ENCODE data around the gene FAM186B. TPM values are rescaled to one million over a fixed set of nuclear protein-coding genes. Genes with fewer than 3 reads are reported as not detected.

Gene FAM186B
- total RNA-seq, 1 donor from 2014 or later: not detected

DNA sequence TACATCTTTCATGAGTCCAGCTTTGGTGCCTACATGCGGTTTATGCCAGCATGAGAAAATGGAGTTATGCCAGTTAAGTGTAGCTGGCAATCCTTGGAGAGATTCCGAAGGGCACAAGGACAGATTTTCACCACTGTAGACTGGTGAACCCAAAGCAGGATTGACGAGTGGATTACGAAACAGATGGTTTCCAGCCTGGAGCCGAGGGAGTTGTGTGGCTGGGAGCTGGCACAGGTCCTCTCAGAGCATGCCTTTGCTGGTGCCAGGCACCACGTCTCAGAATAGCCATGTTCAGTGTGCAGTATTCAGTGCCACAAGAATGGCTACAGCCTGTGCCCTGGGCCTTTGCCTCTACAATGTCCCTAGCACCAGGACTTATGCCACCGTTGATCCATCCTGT lies 53.4 kb downstream of the FAM186B start:
- no peak for DNase-seq (ENCODE audit: low read depth)
- H3K4me3 ChIP-seq (ENCODE audit: low read depth, low read length): no peak overlapping the region
- TF ChIP-seq, protein P1, sequence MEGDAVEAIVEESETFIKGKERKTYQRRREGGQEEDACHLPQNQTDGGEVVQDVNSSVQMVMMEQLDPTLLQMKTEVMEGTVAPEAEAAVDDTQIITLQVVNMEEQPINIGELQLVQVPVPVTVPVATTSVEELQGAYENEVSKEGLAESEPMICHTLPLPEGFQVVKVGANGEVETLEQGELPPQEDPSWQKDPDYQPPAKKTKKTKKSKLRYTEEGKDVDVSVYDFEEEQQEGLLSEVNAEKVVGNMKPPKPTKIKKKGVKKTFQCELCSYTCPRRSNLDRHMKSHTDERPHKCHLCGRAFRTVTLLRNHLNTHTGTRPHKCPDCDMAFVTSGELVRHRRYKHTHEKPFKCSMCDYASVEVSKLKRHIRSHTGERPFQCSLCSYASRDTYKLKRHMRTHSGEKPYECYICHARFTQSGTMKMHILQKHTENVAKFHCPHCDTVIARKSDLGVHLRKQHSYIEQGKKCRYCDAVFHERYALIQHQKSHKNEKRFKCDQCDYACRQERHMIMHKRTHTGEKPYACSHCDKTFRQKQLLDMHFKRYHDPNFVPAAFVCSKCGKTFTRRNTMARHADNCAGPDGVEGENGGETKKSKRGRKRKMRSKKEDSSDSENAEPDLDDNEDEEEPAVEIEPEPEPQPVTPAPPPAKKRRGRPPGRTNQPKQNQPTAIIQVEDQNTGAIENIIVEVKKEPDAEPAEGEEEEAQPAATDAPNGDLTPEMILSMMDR (conservative IDR thresholded peaks at IDR 0.05; ENCODE audit: low read depth, low read length): no peak

DNA sequence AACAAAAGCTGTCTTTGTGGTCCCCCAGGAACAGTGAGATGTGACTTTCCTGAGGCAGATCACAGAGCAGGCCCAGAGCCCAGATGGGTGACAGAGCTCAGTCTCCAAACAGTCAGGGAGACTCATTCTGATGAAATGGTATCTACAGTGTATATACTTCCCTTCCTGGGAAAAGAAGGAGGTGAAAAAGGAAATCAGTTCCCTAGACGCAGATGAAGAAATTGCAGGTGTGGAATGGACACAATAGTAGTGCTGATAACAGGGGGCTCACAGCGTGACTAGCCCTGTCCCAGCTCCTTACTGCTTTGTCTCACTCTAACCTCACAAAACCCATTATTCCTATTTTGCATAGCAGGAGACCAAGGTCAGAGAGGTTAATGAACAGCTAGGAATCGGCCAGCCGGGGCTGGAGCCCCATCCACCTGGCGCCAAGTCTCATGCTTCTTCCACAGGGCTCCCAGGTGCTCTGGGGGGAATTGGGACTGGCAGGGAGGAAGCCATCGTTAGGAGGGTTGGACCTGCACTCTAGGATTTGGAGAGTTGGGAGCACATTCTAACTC lies 54.7 kb downstream of the FAM186B start:
- TF ChIP-seq, protein P1 (conservative IDR thresholded peaks at IDR 0.05; ENCODE audit: low read depth, low read length): no peak
- DNase-seq (ENCODE audit: low read depth): no peak
- no peak overlapping the region for H3K4me3 ChIP-seq (ENCODE audit: low read depth, low read length)

DNA sequence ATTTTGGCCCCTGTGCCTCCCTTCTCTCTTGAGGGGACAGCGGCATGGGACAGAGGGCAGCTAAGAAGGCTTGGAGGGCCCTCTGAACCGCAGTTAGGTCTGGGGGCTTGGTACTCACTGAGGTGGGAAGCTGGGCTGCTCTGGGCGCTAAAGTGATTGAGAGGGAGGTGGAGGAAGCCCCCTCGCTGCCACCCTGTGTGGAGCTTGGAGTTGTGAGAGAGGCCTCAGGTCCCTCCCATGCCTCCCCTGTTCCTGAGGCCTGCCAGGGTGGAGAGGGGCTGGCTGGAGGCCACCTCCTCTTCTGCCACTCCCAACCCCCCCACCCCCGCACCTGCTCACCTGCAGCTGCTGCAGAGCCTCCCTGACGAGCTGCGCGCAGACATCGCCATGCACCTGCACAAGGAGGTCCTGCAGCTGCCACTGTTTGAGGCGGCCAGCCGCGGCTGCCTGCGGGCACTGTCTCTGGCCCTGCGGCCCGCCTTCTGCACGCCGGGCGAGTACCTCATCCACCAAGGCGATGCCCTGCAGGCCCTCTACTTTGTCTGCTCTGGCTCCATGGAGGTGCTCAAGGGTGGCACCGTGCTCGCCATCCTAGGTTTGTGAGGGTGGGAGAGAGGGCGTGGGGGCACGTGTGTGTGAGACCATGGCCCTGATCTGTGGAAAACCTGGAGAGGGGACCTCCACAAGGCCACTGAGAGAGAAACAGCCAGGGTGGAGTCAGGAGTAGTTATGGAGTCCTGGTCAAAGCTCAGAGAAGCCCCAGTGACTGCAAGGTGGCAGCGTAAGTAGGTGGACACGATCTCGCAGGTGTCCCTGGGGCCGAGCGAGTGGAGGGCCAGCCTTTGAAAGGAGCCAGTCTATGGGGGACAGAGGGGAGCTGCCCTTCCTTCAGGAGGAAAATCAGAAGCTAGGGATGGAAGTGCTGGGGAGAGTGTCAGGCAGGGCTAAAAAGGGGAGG lies 55.4 kb downstream of the FAM186B start:
- H3K4me3 ChIP-seq (ENCODE audit: low read depth, low read length): no peak overlapping the region
- DNase-seq (ENCODE audit: low read depth): no peak
- TF ChIP-seq, protein P1 (conservative IDR thresholded peaks at IDR 0.05; ENCODE audit: low read depth, low read length): no peak

DNA sequence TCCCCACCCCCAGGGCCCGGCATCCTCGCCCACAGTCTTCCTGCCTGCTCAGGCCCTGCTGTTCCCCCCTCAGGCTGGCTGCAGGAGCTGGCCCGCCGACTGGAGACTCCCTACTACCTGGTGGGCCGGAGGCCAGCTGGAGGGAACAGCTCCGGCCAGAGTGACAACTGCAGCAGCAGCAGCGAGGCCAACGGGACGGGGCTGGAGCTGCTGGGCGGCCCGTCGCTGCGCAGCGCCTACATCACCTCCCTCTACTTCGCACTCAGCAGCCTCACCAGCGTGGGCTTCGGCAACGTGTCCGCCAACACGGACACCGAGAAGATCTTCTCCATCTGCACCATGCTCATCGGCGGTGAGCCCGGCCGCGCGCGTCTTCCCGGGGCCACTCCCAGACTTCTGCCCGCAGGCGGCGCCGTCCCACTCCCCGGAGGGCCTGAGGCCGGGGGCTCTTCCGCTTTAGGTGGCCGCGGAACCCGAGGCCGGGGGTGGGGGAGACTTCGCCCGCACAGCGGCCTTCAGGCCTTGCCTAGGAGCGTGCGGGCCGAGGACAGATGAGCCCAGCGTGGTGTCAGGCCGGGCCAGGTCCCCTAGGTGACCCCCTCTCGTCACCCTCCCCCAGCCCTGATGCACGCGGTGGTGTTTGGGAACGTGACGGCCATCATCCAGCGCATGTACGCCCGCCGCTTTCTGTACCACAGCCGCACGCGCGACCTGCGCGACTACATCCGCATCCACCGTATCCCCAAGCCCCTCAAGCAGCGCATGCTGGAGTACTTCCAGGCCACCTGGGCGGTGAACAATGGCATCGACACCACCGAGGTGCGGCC lies 56.4 kb downstream of the FAM186B start:
- no peak for DNase-seq (ENCODE audit: low read depth)
- no peak overlapping the region for H3K4me3 ChIP-seq (ENCODE audit: low read depth, low read length)
- TF ChIP-seq, protein P1 (conservative IDR thresholded peaks at IDR 0.05; ENCODE audit: low read depth, low read length): peak; percentile 11

DNA sequence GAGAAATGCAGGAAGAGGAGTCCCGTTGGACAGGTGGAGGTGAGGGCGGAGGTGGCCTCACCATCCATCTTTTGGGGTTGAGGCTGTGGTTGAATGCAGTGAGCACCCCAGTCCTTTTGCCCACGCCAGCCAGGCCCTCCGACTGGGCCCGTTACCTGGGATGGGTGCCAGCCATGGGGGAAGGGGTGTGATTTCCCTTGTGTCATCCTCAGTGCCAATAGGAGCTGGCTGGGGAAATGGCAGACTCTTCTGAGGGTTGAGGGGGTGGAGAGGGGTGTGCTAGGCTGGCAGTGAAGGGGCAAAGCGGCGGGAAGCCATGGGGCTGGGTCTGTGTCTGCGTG lies 57.0 kb downstream of the FAM186B start:
- TF ChIP-seq, protein P1 (conservative IDR thresholded peaks at IDR 0.05; ENCODE audit: low read depth, low read length): no peak
- no peak for DNase-seq (ENCODE audit: low read depth)
- H3K4me3 ChIP-seq (ENCODE audit: low read depth, low read length): no peak overlapping the region

DNA sequence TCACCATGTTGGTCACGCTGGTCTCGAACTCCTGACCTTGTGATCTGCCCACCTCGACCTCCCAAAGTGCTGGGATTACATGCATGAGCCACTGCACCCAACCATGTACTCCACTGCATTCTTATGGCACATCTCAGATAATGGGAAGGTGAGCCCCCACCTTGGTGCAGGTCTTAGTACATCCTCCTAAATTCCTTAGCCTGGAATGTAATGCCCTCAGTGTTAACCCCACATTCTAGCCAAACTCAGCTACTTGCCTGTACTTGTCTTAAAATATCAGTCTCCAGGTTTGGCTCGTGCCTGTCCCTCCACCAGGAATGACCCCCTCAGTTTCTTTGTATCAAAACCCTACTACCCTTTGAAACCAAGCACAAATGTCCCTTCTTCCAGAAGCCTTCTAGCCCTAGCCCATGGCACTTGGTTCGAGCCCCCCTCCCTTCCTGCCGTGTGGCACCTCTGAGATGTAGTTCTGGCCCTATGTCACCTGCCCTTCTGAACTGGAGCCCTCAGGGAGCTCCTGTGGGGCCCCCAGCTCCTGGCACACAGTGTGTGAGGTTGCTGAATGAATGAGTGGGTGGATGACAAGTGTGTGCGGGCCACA lies 58.2 kb downstream of the FAM186B start:
- TF ChIP-seq, protein P1 (conservative IDR thresholded peaks at IDR 0.05; ENCODE audit: low read depth, low read length): no peak
- no peak for DNase-seq (ENCODE audit: low read depth)
- no peak overlapping the region for H3K4me3 ChIP-seq (ENCODE audit: low read depth, low read length)

Data from epithelial cell of proximal tubule (primary cell).